Lower lobe of right lung (tissue), 2 donors: ENCODE results near the gene SYT5. TPM values are rescaled to one million over a fixed set of nuclear protein-coding genes. Genes with fewer than 3 reads are reported as not detected.

ENCODE experiments used
- ATAC-seq, 2 donors: fragments of 200-7000 bp; cut with Tn5 transposase; one replicate each; pipeline ENCODE4 v1.9.1; 2020 to 2022; ENCODE audit warnings: mild to moderate bottlenecking in 2 of 2, moderate library complexity in 2 of 2
- DNase-seq: peaks from one replicate; pipeline ENCODE4 v3.0.0-alpha.2; 2020
- H3K27ac ChIP-seq: fragments of 200-600 bp; one replicate; pipeline ENCODE4 v1.8.0; 2022
- H3K27me3 ChIP-seq: fragments of 200-600 bp; one replicate; pipeline ENCODE4 v1.8.0; 2022; ENCODE audit warnings: low read depth
- H3K36me3 ChIP-seq: fragments of 200-600 bp; one replicate; pipeline ENCODE4 v1.8.0; 2022; ENCODE audit warnings: mild to moderate bottlenecking
- H3K4me1 ChIP-seq: fragments of 200-600 bp; one replicate; pipeline ENCODE4 v1.8.0; 2022
- H3K4me3 ChIP-seq: fragments of 200-600 bp; one replicate; pipeline ENCODE4 v1.8.0; 2022; ENCODE audit warnings: mild to moderate bottlenecking
- H3K9me3 ChIP-seq: fragments of 200-600 bp; one replicate; pipeline ENCODE4 v1.8.0; 2022
- intact Hi-C: fragments of 100-400 bp; cut with DNase I; formaldehyde crosslinking; loops from one replicate; pipeline ENCODE4 v1.11.0; 2022
- total RNA-seq: library from RNA; stranded (reverse); fragmentation: NEBNext Ultra II Directional; extraction: Animal tissue kit (Norgen Biotek cat#: 25700); gene quantifications from one replicate; pipeline ENCODE4 v1.2.1, GENCODE V29; 2021
- TF ChIP-seq, protein P1 (sequence below): fragments of 200-600 bp; IDR thresholded peaks from one replicate; pipeline ENCODE4 v1.8.0; 2022; ENCODE audit warnings: antibody characterized with exemption, mild to moderate bottlenecking
- donor health status: DM: no; HTN: yes; CAD: no; lungs with severe emphysema.

The SYT5 gene
- total RNA-seq, 1 donor from 2014 or later: not detected

DNA sequence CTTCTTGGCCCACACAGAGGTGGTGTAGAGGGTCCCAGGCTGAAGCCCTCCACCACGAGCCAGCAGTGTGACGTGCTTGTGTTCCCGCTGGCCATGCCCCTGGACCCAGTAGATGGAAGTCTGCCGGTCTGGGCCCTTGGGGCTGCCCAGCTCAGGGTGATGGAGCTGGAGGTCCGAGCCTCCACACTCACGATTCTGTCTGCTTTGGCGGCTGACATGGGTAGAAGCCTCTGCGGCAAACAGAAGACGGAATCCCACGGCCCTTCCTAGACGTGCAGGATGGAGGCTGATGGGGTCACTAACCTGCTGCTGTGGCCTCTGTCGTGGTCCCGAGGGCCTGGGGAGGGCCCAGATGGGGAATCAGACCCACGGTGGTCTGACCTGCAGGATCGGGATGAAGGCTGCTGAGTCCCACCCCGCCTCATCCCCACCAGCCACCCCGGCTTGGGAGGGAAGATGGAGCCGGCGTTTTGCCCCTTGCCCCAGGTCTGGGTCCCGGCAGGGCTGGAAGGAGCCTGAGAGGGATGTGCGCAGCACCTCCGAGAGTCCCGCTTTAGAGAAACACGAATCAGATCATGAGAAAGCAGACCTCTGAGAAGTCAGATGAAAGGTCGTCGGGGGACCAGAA lies 44.1 kb upstream of the SYT5 start:
- ATAC-seq: no peak
- no peak overlapping the region for H3K27ac ChIP-seq

DNA sequence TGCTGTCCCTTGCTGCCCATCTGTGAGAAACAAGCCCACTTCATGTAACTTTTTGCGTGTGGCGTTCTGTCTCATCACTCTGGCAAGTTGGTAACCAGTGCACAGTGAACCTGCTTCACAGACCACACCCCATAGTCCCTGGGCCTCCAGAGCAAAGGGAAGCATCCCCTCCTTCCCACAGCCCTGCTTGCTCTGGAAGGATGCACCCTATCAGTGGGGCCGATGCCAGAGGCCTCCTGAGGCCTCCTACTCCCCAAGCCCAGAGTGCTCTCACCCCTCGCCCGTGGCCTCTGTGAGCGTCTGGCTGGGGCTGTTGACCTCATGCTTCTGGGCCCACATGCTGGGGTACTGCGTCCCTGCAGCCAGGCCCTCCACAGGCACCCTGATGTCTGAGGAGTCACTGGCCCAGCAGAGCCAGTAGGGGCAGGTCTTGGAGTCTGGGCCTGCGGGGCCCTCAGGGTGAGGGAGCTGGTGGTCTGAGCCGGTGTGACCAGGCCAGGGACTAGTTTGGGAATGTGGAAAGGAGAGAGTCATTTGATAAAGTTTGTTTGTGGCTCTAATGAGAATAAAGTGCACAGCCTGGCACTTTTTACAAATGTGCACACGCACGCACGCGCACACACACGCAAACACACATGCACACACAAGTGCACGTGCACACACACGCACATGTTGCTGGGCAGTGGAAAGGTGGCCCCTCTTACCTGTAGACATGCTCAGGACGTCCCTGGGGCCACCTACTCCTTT lies 43.4 kb upstream of the SYT5 start:
- DNase-seq (no peak), ATAC-seq (no peak)
- no peaks in the 10 kb centered on the region for H3K27me3 ChIP-seq
- H3K4me1 ChIP-seq: no peaks in the 10 kb centered on the region
- intact Hi-C loops: no loop called here
- no peaks in the 10 kb centered on the region for H3K9me3 ChIP-seq
- peaks cover 21% of the 10 kb centered on the region for H3K36me3 ChIP-seq
- TF ChIP-seq, protein P1, sequence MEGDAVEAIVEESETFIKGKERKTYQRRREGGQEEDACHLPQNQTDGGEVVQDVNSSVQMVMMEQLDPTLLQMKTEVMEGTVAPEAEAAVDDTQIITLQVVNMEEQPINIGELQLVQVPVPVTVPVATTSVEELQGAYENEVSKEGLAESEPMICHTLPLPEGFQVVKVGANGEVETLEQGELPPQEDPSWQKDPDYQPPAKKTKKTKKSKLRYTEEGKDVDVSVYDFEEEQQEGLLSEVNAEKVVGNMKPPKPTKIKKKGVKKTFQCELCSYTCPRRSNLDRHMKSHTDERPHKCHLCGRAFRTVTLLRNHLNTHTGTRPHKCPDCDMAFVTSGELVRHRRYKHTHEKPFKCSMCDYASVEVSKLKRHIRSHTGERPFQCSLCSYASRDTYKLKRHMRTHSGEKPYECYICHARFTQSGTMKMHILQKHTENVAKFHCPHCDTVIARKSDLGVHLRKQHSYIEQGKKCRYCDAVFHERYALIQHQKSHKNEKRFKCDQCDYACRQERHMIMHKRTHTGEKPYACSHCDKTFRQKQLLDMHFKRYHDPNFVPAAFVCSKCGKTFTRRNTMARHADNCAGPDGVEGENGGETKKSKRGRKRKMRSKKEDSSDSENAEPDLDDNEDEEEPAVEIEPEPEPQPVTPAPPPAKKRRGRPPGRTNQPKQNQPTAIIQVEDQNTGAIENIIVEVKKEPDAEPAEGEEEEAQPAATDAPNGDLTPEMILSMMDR: no peak
- no peak overlapping the region for H3K4me3 ChIP-seq
- no peak overlapping the region for H3K27ac ChIP-seq

More for the DNA sequence above, 44.1 kb upstream of the SYT5 start:
- Histone ChIP-seq H3K9me3 (no peaks in the 10 kb centered on the region), H3K4me1 (no peaks in the 10 kb centered on the region), H3K27me3 (no peaks in the 10 kb centered on the region), H3K36me3 (peaks cover 26% of the 10 kb centered on the region), H3K4me3 (no peak overlapping the region)
- DNase-seq: peak; percentile 28
- intact Hi-C loops: no loop called here
- TF ChIP-seq, protein P1: no peak

DNA sequence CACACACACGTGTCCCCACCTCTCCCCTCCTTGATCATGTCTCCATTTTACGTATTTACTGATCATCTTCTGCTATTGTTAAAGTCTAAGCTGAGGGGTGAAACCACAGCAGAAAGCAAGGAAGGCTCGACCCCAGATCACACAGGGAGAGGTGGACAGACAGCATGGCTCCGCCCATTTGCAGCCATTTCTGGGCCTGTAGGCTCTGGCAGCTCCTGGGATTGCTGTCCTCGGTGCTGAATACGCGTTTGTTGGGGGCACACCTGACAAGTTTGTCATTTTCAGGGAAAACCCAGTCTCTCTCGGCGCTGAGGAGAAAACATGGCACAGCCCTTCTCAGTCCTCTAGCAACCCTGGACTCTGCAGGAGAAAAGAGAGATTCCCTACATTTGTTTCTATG lies 40.4 kb upstream of the SYT5 start:
- no peaks in the 10 kb centered on the region for H3K9me3 ChIP-seq
- H3K4me1 ChIP-seq: peaks cover 11% of the 10 kb centered on the region
- intact Hi-C loops: no loop called here
- H3K27me3 ChIP-seq: no peaks in the 10 kb centered on the region
- ATAC-seq: no peak
- H3K4me3 ChIP-seq: no peak overlapping the region
- no peaks in the 10 kb centered on the region for H3K36me3 ChIP-seq
- TF ChIP-seq, protein P1: no peak
- no peak overlapping the region for H3K27ac ChIP-seq
- DNase-seq: no peak

DNA sequence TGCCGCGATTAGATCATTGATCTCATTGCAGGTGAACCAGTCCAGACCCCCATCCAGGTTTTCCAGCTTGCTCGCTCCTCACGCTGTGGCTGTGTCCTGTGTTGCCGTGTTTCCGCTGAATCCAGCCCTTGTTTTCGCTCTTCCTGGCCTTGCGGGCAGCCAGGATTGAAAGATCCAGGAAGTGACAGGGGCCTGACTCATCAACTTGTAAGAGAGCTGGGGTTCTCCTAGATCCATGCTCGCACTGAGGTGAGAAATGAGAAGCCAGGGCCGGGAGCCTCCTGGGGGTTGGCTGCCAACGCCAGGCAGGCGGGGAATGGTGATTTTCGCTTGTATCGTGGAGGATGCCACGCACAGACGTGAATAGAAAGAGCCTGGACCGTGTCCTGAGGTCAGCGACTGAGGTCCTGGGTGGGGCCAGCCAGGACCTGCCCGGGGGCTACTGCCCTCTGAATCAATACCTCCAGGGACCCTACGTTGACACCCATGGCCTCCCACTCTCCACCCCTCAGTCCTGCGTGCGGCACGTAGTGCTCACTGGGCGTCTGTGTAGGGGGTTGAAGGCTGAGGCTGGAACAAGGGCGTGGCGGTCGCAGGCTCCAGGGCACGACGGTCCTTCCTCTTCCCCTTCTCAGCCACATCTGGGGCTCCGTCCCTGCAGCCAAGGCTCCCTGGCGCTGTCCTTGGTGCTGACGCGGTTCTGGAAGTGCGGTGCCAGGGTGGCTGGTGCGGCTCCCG lies 36.5 kb upstream of the SYT5 start:
- Histone ChIP-seq H3K4me3 (peak overlapping the region; percentile 52), H3K27me3 (peaks cover 7% of the 10 kb centered on the region), H3K9me3 (no peaks in the 10 kb centered on the region), H3K27ac (peak overlapping the region; percentile 68), H3K36me3 (no peaks in the 10 kb centered on the region), H3K4me1 (peaks cover 11% of the 10 kb centered on the region)
- TF ChIP-seq, protein P1: no peak
- intact Hi-C loops: no loop called here
- peak; percentile 83 to 92 for ATAC-seq
- peak; percentile 78 for DNase-seq

DNA sequence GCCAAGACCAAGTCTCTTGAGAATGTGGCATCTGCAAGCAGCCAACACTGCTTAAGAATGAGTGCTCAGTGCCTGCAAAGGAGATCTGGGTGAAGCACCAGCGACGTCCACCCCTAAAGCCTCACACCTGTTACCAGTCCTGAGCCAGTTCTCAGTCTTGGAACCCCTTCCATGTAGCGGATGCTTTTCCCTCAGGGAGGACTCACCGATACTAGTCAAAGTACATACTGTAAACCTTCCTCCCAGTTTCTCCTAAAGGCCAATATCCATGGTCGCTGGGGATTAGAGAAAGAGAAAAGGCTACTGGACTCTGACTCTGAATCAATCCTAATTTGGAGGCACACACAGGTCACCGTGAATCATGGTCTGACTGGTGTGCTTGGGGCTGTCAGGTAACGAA lies 33.5 kb upstream of the SYT5 start:
- ATAC-seq (no peak), DNase-seq (no peak)
- no peaks in the 10 kb centered on the region for H3K36me3 ChIP-seq
- H3K4me3 ChIP-seq: no peak overlapping the region
- H3K27ac ChIP-seq: no peak overlapping the region
- H3K9me3 ChIP-seq: no peaks in the 10 kb centered on the region
- H3K27me3 ChIP-seq: peaks cover 7% of the 10 kb centered on the region
- H3K4me1 ChIP-seq: peaks cover 11% of the 10 kb centered on the region
- TF ChIP-seq, protein P1: no peak
- intact Hi-C loops: no loop called here
